Astrocyte (in vitro differentiated cells and primary cell): ENCODE measurements around the gene NCBP1.

Source experiments
- EZH2 ChIP-seq: IDR thresholded peaks from 2 replicates; pipeline ENCODE4 v1.6.1; 2012; ENCODE audit warnings: mild to moderate bottlenecking, low read length, inconsistent platforms; ENCODE audit not compliant: insufficient read depth
- TF ChIP-seq, protein P1 (sequence below): IDR thresholded peaks from 2 replicates; pipeline ENCODE4 v1.5.1; 2011; ENCODE audit warnings: low read depth, mild to moderate bottlenecking, inconsistent platforms, low read length, moderate library complexity; ENCODE audit not compliant: insufficient read depth

DNA sequence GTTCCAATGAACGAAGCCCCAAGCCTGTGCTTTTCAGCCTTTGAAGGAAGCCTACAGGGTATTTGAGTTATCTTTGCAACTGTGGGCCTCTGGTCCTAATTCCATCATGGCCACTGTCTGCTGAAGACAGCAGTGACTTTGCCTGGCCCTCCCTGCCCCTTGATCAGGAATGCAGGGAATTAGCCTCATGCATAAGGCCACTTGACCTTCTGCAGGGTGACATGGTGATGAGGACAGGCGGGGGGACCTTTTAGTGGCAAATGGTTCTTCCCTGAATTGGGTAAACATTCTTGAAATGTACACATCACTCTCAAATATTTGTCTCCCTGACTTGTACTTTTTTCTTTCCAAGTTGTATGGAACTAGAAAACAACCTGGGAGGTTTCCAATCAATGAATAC, 88.7 kb downstream of the NCBP1 start:
- TF ChIP-seq, protein P1, sequence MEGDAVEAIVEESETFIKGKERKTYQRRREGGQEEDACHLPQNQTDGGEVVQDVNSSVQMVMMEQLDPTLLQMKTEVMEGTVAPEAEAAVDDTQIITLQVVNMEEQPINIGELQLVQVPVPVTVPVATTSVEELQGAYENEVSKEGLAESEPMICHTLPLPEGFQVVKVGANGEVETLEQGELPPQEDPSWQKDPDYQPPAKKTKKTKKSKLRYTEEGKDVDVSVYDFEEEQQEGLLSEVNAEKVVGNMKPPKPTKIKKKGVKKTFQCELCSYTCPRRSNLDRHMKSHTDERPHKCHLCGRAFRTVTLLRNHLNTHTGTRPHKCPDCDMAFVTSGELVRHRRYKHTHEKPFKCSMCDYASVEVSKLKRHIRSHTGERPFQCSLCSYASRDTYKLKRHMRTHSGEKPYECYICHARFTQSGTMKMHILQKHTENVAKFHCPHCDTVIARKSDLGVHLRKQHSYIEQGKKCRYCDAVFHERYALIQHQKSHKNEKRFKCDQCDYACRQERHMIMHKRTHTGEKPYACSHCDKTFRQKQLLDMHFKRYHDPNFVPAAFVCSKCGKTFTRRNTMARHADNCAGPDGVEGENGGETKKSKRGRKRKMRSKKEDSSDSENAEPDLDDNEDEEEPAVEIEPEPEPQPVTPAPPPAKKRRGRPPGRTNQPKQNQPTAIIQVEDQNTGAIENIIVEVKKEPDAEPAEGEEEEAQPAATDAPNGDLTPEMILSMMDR, result no peak
- no peak for TF ChIP-seq EZH2
